GDM1 (cell line): Measurements from ENCODE around the gene SELP.
"Not testable (repeated sequence)": the region's sequence is repeated elsewhere in the genome, so short reads cannot be mapped to it uniquely, and the experiment has no call there.

ENCODE experiments used
- DNase-seq: peaks from one replicate; lab custom pipeline; 2025; lab: John Stamatoyannopoulos, UW

SELP gene

GRCh38 chr1:169630006-169630405, at the start of gene SELP:
TSS of gene SELP (minus strand) at chr1:169630124. CDS start at chr1:169630074, 50 bp downstream.
- no peak for DNase-seq

- no peak for DNase-seq
Observed at GRCh38 chr1:169679692-169680091, 49.8 kb upstream of the SELP start.

GRCh38 chr1:169676001-169676400, 46.1 kb upstream of the SELP start:
- peak; percentile 5 for DNase-seq

- peak; percentile 40 for DNase-seq
Observed at GRCh38 chr1:169670836-169671235, 40.9 kb upstream of the SELP start.

GRCh38 chr1:169670244-169670643, 40.3 kb upstream of the SELP start:
- DNase-seq, result not testable (repeated sequence)

GRCh38 chr1:169667699-169668596, 38.0 kb upstream of the SELP start:
- DNase-seq, result not testable (repeated sequence)

GRCh38 chr1:169667227-169667639, 37.3 kb upstream of the SELP start:
- DNase-seq, result not testable (repeated sequence)

- not testable (repeated sequence) for DNase-seq
Observed at GRCh38 chr1:169662680-169663079, 32.8 kb upstream of the SELP start.

GRCh38 chr1:169661066-169661465, 31.1 kb upstream of the SELP start:
- not testable (repeated sequence) for DNase-seq

GRCh38 chr1:169658777-169659176, 28.9 kb upstream of the SELP start:
- not testable (repeated sequence) for DNase-seq

- DNase-seq, result no peak
Observed at GRCh38 chr1:169653873-169654272, 23.9 kb upstream of the SELP start.

- no peak for DNase-seq
Observed at GRCh38 chr1:169651035-169651434, 21.1 kb upstream of the SELP start.

- DNase-seq, result no peak
Observed at GRCh38 chr1:169650551-169650950, 20.6 kb upstream of the SELP start.

GRCh38 chr1:169648709-169649108, 18.8 kb upstream of the SELP start:
- DNase-seq, result no peak

GRCh38 chr1:169648187-169648586, 18.3 kb upstream of the SELP start:
- DNase-seq, result no peak

GRCh38 chr1:169647512-169647911, 17.6 kb upstream of the SELP start:
- DNase-seq, result no peak

- no peak for DNase-seq
Observed at GRCh38 chr1:169644297-169644696, 14.4 kb upstream of the SELP start.

- no peak for DNase-seq
Observed at GRCh38 chr1:169634877-169635276, 5.0 kb upstream of the SELP start.

GRCh38 chr1:169634145-169634544, 4.2 kb upstream of the SELP start:
- no peak for DNase-seq

- no peak for DNase-seq
Observed at GRCh38 chr1:169631249-169631648, 1.3 kb upstream of the SELP start.

- peak; percentile 40 for DNase-seq
Observed at GRCh38 chr1:169624912-169625311, 5.0 kb downstream of the SELP start.

- no peak for DNase-seq
Observed at GRCh38 chr1:169624122-169624521, 5.8 kb downstream of the SELP start.

- DNase-seq, result no peak
Observed at GRCh38 chr1:169623132-169623926, 6.6 kb downstream of the SELP start.
